Smooth muscle cell (in vitro differentiated cells): ENCODE data around the gene TTLL7. TPM values are rescaled to one million over a fixed set of nuclear protein-coding genes. Genes with fewer than 3 reads are reported as not detected.

ENCODE experiments used
- DNase-seq: peaks from one replicate; lab custom pipeline; 2025; ENCODE audit not compliant: unreplicated experiment; lab: John Stamatoyannopoulos, UW
- H2AFZ ChIP-seq: fragments of 200-600 bp; sonication (generic); 2 replicates; pipeline ENCODE4 v1.6.0; 2016; ENCODE audit warnings: antibody characterized with exemption, low read depth, mild to moderate bottlenecking
- H3F3A ChIP-seq: fragments of 200-600 bp; sonication (generic); 2 replicates; pipeline ENCODE4 v1.6.0; 2017; ENCODE audit warnings: antibody characterized with exemption, low read depth
- H3K27ac ChIP-seq: fragments of 200-600 bp; sonication (generic); 2 replicates; pipeline ENCODE4 v1.5.1; 2016; ENCODE audit warnings: low read depth, mild to moderate bottlenecking
- H3K27me3 ChIP-seq: fragments of 200-600 bp; sonication (generic); 2 replicates; pipeline ENCODE4 v1.6.1; 2016; ENCODE audit warnings: low read depth, mild to moderate bottlenecking
- H3K36me3 ChIP-seq: fragments of 200-600 bp; sonication (generic); 2 replicates; pipeline ENCODE4 v1.5.1; 2016; ENCODE audit warnings: low read depth
- H3K4me1 ChIP-seq: fragments of 200-600 bp; sonication (generic); 2 replicates; pipeline ENCODE4 v1.5.1; 2016; ENCODE audit warnings: low read depth
- H3K4me2 ChIP-seq: fragments of 200-600 bp; sonication (generic); 2 replicates; pipeline ENCODE4 v1.6.0; 2016; ENCODE audit warnings: mild to moderate bottlenecking
- H3K4me3 ChIP-seq: fragments of 200-600 bp; sonication (generic); 2 replicates; pipeline ENCODE4 v1.5.1; 2016; ENCODE audit warnings: mild to moderate bottlenecking
- H3K79me2 ChIP-seq: fragments of 200-600 bp; sonication (generic); 2 replicates; pipeline ENCODE4 v1.6.0; 2016; ENCODE audit warnings: low read depth, mild to moderate bottlenecking
- H3K9ac ChIP-seq: fragments of 200-600 bp; sonication (generic); 2 replicates; pipeline ENCODE4 v1.6.0; 2016; ENCODE audit warnings: low read depth
- H3K9me3 ChIP-seq: fragments of 200-600 bp; sonication (generic); replicated peaks from 2 replicates; pipeline ENCODE4 v1.5.1; 2016; ENCODE audit warnings: low read depth
- H4K20me1 ChIP-seq: fragments of 200-600 bp; sonication (generic); 2 replicates; pipeline ENCODE4 v1.6.0; 2016; ENCODE audit warnings: low read depth
- WGBS: methylation state at CpG from one replicate; pipeline ENCODE4 v1.1.7; 2016; ENCODE audit warnings: low lambda C conversion rate; 5-methylcytosine and 5-hydroxymethylcytosine counted together
- polyA plus RNA-seq: library from polyadenylated mRNA; unstranded; fragments of >200 nt; fragmentation: Nextera tagmentation; extraction: Ambion mirVana; gene quantifications from 2 replicates; pipeline ENCODE4 v1.2.1, GENCODE V29; 2016
- total RNA-seq: library from RNA; depleted of rRNA; stranded (reverse); fragments of >200 nt; gene quantifications from 2 replicates; pipeline ENCODE4 v1.2.3, GENCODE V29; 2014
- TF ChIP-seq, protein P1 (sequence below): fragments of 200-600 bp; sonication (generic); IDR thresholded peaks from 2 replicates; pipeline ENCODE4 v1.5.1; 2017; ENCODE audit warnings: borderline replicate concordance, mild to moderate bottlenecking, antibody characterized with exemption; ENCODE audit not compliant: insufficient read depth, poor library complexity, severe bottlenecking

The TTLL7 gene
- total and polyA plus RNA-seq, 2 experiments from 2014 or later, result 4.8 to 6.3 TPM

DNA sequence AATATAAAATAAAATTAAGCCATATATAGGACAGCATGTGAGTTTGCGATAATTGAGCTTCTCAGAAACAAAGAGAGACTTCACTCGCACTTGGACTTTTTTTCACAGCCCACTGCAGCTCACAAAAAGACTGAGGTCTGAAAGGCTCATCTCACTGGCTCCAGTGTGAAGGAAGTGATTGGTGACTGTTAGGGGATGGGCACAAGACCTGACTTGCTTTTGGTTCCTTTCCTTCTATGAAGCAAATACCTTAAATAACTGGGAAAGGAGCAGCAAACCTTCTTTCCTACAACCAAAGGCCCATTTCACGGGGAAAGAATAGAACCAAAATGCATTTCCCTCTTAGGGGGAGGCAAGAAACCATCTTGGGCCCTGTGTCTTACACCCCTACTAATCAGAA lies 13.1 kb upstream of the TTLL7 start:
- Histone ChIP-seq H3F3A (no peaks in the 10 kb centered on the region), H4K20me1 (no peaks in the 10 kb centered on the region), H3K4me3 (no peak overlapping the region), H3K79me2 (no peaks in the 10 kb centered on the region), H3K9ac (no peak overlapping the region), H3K4me2 (no peak overlapping the region), H3K36me3 (no peaks in the 10 kb centered on the region), H3K4me1 (no peaks in the 10 kb centered on the region), H3K27me3 (no peaks in the 10 kb centered on the region), H3K27ac (no peak overlapping the region), H2AFZ (peak overlapping the region; percentile 22), H3K9me3 (no peaks in the 10 kb centered on the region)
- DNase-seq, result no peak
- TF ChIP-seq, protein P1, sequence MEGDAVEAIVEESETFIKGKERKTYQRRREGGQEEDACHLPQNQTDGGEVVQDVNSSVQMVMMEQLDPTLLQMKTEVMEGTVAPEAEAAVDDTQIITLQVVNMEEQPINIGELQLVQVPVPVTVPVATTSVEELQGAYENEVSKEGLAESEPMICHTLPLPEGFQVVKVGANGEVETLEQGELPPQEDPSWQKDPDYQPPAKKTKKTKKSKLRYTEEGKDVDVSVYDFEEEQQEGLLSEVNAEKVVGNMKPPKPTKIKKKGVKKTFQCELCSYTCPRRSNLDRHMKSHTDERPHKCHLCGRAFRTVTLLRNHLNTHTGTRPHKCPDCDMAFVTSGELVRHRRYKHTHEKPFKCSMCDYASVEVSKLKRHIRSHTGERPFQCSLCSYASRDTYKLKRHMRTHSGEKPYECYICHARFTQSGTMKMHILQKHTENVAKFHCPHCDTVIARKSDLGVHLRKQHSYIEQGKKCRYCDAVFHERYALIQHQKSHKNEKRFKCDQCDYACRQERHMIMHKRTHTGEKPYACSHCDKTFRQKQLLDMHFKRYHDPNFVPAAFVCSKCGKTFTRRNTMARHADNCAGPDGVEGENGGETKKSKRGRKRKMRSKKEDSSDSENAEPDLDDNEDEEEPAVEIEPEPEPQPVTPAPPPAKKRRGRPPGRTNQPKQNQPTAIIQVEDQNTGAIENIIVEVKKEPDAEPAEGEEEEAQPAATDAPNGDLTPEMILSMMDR, result no peak
- WGBS, result 92% methylated on average over 3 of the region's 3 CpGs

DNA sequence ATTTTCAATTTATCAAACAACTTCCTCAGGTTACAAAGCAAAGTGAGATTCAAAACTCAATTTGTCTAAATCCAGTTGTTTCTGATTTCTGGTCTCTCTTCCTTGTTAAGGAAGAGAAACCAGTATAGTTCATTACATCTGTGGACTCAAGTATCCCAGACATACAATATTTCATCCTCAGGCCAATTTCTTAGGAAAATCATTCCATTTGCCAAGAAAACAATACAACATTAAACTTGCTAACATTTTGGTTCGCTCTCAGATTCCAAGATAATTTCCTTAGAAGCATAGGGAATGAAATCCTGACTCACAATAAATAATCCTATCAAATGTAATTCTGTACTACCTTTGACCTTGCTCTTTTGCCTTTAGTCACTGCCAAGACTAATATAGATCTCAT lies 11.2 kb upstream of the TTLL7 start:
- TF ChIP-seq, protein P1, result no peak
- no peaks in the 10 kb centered on the region for H3K27me3 ChIP-seq
- H3F3A ChIP-seq, result no peaks in the 10 kb centered on the region
- no peak overlapping the region for H2AFZ ChIP-seq
- H3K27ac ChIP-seq, result no peak overlapping the region
- no peak overlapping the region for H3K4me3 ChIP-seq
- no peak overlapping the region for H3K9ac ChIP-seq
- H3K36me3 ChIP-seq, result no peaks in the 10 kb centered on the region
- H3K79me2 ChIP-seq, result no peaks in the 10 kb centered on the region
- no peaks in the 10 kb centered on the region for H4K20me1 ChIP-seq
- no peaks in the 10 kb centered on the region for H3K4me1 ChIP-seq
- DNase-seq, result no peak
- H3K4me2 ChIP-seq, result no peak overlapping the region
- H3K9me3 ChIP-seq, result no peaks in the 10 kb centered on the region
- 85% methylated on average over 1 of the region's 1 CpG for WGBS

DNA sequence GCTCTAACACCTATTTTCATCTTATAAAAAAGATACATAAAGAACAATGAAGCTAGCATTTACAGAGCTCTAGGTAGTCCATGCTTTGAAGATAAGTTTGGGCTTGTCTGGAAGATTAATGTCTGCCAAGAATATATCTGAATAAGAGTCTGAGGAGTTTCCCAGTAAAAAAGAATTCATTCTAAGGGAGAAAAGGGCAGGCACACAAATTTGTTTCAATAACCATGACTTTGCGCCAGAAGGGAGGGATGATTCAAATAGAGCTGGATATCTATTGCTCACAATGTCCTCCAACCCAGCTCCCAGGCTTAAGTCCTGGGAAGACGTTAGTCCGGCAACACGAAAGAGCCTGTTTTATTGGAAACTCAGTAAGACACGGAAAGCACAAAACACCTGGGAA lies 9.7 kb upstream of the TTLL7 start:
- Histone ChIP-seq H3K79me2 (no peaks in the 10 kb centered on the region), H3K4me1 (no peaks in the 10 kb centered on the region), H3K4me3 (no peak overlapping the region), H4K20me1 (no peaks in the 10 kb centered on the region), H3K4me2 (no peak overlapping the region), H3K27me3 (no peaks in the 10 kb centered on the region), H3F3A (no peaks in the 10 kb centered on the region), H3K27ac (no peak overlapping the region), H3K36me3 (no peaks in the 10 kb centered on the region), H3K9me3 (no peaks in the 10 kb centered on the region), H2AFZ (no peak overlapping the region), H3K9ac (no peak overlapping the region)
- WGBS, result 91% methylated on average over 5 of the region's 5 CpGs
- DNase-seq, result no peak
- TF ChIP-seq, protein P1, result no peak

DNA sequence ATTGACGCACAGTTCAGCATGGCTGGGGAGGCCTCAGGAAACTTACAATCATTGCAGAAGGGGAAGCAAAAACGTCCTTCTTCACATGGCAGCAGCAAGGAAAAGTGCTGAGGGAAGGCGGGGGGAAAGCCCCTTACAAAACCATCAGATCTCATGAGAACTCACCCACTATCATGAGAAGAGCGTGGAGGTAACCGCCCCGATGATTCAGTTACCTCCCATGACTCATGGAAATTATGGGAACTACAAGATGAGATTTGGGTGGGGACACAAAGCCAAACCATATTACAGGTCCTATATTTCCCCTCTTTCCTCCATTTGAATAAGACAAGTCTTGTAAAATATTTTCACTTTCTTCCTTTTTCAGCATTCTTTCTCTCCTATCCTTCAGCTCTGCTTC lies 7.7 kb upstream of the TTLL7 start:
- Histone ChIP-seq H3K9me3 (no peaks in the 10 kb centered on the region), H3K4me3 (no peak overlapping the region), H3K79me2 (no peaks in the 10 kb centered on the region), H3K4me1 (no peaks in the 10 kb centered on the region), H3K4me2 (no peak overlapping the region), H4K20me1 (no peaks in the 10 kb centered on the region), H2AFZ (no peak overlapping the region), H3K9ac (no peak overlapping the region), H3K36me3 (no peaks in the 10 kb centered on the region), H3K27ac (no peak overlapping the region), H3F3A (no peaks in the 10 kb centered on the region), H3K27me3 (peaks cover 10% of the 10 kb centered on the region)
- no peak for DNase-seq
- WGBS, result 77% methylated on average over 6 of the region's 6 CpGs
- TF ChIP-seq, protein P1, result no peak
